HTR-8/SVneo (cell line): ENCODE data around the gene AK1.
"Not testable (repeated sequence)": the region's sequence is repeated elsewhere in the genome, so short reads cannot be mapped to it uniquely, and the experiment has no call there.

Experiments used
- DNase-seq: peaks from one replicate; pipeline ENCODE4 v3.0.0; 2011; ENCODE audit warnings: low spot score, mixed read lengths; ENCODE audit not compliant: insufficient read length
- FAIRE-seq: peaks from 2 replicates; lab custom pipeline; 2011; peaks lifted over from hg19 to GRCh38; lab: Jason Lieb, UNC

AK1 gene

DNA sequence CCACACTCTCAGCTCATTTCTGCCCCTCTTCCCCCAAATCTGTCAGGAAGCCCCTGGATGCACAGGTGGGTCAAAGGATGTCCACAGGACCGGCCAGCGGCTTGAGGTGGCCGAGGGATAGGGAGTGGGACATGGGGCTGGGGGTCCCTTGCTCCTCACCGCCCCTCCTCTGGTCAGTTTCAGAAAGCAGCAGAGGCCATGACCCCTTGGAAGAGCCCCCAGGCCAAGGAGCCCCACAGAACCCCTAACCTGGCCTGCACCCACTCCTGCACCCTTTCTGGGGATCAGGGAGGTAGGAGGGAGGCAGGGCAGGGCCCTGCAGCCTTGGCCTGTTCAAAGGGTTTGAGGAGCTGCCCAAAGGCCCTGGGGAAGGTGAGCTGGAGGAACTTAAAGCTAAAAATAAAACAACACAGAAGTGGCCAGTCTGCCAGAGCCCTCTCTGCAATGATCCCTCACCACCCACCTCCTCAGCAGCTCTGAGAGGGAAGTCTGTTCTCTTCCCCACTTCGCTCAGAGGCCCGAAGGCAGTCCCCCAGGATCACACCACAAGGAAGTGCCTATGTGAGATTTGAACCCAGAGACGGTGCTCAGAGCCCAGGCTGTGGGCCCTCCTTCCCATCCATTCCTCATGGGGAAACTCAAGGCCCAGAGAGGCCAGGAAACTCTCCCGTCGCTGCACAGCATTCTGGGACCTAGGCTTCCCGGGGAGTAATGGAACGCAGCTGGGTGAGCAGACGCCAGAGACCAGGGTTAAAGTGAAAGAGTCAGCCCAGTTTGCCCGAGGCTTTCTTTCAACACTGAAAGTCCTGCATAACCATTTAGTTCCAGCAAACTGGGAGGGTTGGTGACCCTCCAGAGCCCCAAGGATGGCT, 23.9 kb downstream of the AK1 start:
- no peak for DNase-seq
- FAIRE-seq, result no peak

DNA sequence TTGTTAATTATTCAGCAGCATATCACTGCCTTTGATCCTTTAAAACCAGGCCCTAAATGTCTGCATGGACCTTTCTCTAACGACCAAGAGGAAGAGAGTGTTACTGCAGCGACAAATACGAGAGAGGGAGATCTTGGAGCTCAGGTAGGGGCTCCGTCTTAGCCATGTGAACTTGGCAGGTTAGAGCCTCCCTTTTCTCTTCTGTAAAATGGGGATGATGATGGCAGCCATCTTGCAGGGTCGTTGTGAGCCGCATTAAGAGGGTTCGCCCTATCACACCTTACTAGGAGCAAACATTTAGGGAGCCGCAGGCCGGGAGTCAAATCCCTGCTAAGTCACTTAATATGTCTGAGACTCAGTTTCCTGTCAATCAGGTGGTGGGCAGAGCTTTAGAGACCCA, 24.6 kb downstream of the AK1 start:
- DNase-seq (no peak), FAIRE-seq (no peak)

GRCh38 chr9:127850286-127850830, 27.1 kb downstream of the AK1 start:
- DNase-seq, result no peak
- FAIRE-seq, result no peak

DNA sequence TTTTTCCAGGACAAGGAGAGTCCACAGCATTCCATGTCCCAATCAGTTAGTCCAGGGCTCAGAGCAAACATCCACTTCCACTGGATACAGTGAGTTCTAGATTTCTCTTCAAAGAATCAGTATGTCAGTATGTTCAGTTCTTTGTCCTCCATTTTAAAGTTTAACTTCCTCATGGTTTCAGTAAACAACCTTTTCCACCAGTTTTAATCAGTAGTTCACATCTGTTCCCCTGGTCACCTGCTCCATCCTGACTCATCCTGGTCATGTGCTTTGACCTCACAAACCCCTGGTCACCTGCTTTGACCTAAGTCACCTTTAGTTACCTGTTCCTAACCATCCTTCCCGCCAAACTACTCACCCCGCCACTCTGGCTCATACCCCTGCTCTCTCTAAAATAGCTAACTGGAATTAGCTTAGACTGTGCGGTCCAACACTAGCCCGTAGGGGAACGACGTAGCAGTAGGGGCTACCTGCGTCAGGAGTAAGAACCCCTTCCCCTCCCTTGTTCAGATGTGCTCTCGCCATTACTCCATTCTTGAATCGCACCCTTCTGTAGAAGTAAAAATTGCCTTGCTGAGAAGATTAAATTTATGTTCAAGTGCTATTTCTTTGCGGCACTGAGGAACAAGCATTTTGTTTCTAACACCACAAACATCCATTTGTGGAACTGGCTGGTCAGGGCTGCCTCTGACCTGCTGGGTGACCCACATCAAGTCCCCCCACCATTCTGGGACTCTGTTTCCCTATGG, 28.5 kb downstream of the AK1 start:
- DNase-seq (no peak), FAIRE-seq (no peak)

GRCh38 chr9:127847833-127848755, 29.4 kb downstream of the AK1 start:
- no peak for DNase-seq
- no peak for FAIRE-seq

DNA sequence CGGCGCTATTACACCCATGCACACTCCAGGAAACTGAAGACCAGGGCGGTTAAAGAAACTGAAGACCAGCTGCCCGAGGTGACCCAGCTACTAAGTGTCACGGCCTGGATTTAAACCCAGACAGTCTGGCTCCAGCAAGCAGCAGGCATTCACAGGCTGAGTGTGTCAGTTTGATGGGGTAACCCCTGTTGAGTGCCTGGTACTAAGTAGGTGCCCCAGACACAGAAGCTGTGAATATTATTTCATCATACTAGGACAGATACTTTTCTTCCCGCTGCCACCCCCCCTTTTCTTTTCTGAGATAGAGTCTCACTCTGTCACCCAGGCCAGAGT, 30.3 kb downstream of the AK1 start:
- FAIRE-seq, result no peak
- DNase-seq, result no peak

DNA sequence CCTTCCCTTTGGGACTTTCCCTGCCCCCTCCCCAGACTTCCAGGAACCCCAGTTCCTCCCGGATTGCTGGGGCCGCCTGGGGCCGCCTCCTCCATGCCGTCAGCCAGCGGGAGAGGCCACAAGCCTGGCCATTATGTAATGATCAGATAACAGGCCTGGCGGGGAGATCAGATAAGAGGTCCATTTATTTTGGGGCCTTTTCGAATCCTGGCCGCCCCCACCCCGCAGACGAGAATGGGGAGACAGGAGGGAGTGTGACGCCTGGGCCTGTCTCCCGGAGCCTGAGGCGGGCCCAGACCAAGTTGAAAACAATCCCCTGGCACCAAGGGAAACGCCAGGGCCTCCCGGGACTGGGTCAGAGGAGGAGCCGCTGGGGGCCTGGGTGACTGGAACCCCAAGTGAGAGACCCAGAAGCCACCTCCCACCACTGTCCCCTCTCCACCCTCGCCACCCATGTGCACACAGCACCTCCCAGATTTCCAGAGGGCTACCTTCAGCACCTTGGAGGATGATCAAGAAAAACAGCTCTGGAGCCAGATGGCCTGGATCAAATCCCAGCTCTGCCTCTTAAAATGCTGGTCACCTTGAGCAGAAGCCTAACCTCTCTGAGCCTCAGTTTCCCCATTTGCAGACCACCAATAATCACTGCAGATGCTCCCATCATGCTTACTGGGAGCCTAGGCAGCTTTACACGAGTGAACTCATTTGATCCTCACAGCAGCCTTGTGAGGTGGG, 30.9 kb downstream of the AK1 start:
- FAIRE-seq, result no peak
- no peak for DNase-seq

DNA sequence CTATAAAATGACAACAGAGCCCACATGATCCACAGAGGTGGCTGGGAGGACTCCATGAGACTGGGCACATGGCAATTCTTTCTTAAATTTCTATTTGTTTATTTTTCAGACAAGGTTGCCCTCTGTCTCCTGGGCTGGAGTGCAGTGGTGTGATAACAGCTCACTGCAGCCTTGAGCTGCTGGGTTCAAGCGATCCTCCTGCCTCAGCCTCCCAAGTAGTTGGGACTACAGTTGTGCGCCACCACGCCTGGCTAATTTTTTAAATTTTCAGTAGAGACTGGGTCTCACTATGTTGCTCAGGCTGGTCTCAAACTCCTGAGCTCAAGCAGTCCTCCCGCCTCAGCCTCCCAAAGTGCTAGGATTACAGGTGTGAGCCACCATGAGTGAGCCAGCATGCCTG, 31.9 kb downstream of the AK1 start:
- not testable (repeated sequence) for DNase-seq, FAIRE-seq

DNA sequence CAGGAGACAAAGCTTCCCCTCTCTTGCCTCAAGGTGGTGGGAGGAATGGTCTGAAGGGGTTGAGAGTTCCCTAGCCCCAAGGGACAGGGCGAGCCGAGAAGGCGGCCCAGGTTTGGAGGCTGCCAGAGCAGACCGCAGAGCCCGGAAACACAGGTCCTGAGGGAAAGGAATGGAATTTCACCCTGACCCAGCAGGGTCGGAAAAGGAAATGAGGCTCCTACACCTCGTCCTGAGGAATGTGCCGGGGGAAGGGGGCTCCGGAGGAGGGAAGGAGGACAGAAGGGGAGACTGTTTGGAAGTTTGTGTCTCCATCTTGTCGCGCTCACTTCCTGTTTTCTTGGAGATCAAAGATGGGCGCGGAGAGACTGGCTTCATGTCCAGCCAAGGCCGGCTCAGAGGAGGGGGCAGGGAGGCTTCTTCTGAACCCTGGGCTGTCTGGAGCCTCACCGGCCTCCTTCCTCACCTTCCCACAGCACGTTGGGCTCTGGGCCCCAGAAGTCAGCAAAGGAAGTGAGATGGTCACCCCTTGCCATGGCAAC, 32.6 kb downstream of the AK1 start:
- no peak for DNase-seq
- no peak for FAIRE-seq

DNA sequence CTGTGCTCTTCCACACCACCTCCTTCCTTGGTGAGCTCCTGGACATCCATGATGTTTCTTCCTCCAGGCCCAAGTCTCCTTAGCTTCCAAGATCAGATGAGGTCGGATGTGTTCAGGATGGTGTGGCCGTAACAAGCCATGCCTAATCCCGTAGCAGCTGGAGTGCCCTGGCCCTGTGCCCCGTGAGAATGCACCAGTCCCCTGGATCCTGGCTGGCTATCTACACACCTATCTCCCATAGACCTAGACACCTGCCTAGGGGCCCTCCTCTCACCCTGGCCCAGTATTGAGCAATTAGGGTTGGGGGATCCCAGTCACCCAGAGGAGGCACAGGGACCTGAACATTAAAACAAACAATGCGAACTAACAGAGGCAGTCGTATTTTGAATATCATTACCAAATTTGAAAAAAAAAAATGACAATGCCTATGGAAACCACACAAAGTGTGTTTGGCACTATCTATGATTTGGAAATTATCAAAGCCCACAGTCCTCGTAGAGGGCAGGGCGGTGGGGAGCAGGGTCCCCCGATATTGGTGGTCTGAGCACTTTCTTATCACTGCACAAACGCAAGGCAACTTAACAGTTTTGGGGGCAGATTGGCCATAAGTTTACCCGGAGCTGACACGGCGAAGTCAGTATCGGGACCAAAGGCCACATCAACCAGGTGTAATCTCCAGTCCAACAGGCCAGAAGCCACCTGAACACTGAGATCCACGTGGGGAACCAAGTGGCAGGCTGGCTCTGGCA, 36.2 kb downstream of the AK1 start:
- no peak for FAIRE-seq
- DNase-seq, result no peak

- DNase-seq (peak; percentile 89), FAIRE-seq (peak; percentile 91)
Observed at GRCh38 chr9:127838375-127839078, 38.9 kb downstream of the AK1 start.

DNA sequence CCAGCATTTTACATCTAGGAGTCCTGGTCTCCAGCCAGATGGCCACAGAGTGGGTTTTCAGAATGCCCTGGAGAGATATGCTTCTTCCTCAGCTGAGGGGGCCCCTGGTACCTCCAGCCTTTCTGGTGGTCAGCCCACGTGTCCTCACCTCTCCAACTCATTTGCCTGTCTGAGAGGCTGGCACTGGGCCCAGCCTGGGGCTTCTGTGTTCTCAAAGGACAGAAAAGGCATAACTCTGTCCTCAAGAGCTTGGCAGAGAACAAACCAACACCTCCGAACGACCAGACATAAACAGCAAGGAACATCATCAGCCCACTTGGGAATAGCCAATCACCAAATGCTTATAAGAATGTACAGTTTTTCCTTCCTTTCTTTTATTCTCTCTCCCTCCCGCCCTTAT, 40.1 kb downstream of the AK1 start:
- DNase-seq (no peak), FAIRE-seq (no peak)

- FAIRE-seq, DNase-seq: not testable (repeated sequence)
Observed at GRCh38 chr9:127836561-127836960, 40.9 kb downstream of the AK1 start.

DNA sequence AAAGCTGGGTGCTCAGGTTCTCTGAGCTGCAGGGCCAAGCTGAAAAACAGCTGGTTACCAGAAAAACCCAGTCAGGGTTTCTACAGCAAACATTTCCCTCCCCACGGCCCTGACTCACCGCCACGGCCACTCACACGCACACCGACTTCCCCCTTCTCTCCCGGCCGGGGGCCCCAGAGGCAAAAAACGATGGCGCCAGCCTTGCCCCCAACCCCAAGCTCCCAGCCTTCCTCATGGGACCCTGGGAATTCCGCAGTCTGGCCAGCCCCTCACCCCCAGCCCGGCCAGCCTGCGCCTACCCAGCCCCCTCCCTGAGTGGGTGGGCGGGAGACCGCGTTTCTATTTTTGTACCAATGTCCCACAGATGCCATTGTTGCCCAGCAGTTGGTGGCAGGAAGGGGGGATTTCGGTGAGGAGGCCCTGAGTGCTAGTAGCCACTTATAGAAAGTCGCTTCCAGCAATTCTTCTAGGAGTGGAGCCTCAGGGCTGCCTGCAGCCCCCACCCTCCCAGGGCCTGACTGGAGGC, 41.4 kb downstream of the AK1 start:
- FAIRE-seq (no peak), DNase-seq (no peak)

DNA sequence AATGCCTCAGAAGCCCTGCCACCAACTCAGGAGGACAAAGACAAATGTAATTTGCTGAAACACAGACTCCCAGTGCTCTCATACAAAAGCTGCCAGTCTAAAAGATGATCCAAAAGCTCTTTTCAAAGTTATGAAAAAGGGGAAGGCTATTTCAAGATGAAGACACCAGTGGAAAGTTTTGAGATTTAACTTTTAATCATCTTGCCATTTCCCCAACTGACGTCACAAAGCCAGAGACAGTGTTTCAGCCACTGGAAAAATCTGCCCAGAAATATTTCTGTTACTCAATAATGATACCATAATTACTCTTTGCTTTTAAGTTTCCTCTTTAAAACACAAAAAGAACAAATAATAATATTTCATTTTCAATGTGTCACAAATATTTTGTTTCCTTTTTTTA, 43.9 kb downstream of the AK1 start:
- DNase-seq (no peak), FAIRE-seq (no peak)

- DNase-seq (no peak), FAIRE-seq (no peak)
Observed at GRCh38 chr9:127832248-127832647, 45.2 kb downstream of the AK1 start.

DNA sequence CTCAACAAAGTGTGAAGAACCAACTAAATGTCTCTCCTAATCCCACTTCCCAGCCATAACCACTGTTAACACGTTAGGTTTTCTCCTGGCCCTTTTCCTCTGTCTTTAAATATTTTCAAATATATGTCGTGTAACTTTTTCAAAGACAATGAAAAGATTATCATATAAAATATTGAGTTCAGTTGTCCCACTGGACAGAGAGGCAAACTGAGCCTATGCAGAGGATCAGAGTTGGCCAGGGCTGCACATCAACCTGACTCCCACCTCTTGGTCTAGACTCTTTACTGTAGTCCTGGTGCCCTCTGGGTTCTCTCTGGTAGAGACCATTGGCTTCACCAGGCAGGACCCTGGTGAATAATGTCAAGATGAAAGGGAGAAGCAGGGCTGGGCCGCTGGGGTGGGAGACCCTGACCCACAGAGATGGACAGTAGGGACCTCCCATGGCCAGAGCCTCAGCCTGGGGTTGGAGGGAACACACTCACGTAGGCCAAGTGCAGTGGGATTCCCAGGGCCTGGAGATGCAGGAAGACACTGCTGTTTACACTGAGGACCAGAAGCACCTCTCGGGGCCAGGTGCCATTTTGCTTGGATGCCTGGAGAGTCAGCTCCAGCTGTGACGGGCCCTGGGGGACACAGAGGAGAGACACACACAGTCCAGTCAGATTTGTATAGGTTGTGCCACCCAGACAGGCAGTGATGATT, 48.1 kb downstream of the AK1 start:
- no peak for FAIRE-seq
- no peak for DNase-seq
